ENCODE results near the gene OR51Q1.
A peak's percentile ranks its signal among the peaks of the same experiment; 100 is the strongest.

Gene OR51Q1

GRCh38 chr11:5421811-5422210, at the start of gene OR51Q1:
Gene OR51Q1 (plus strand): TSS chr11:5422111. CDS start chr11:5422201, 90 bp downstream.
- no peak within 1 kb of the TSS for H3K27ac Mint-ChIP-seq
- peaks cover 8% of the 10 kb centered on the region for H3K27me3 Mint-ChIP-seq

GRCh38 chr11:5380740-5381342, 41.1 kb upstream of the OR51Q1 start:
- peak; percentile 11 to 13 for DNase-seq (ENCODE audit: low spot score in 2 of 2)
- no peaks in the 10 kb centered on the region for H3K36me3 Mint-ChIP-seq

More at GRCh38 chr11:5421811-5422210, at the start of gene OR51Q1:
- DNase-seq (ENCODE audit: low spot score in 2 of 2) = no peak
- Mint-ChIP-seq H3K9me3 (no peaks in the 10 kb centered on the region), H3K36me3 (peaks cover 2% of the 10 kb centered on the region), H3K4me3 (no peak within 1 kb of the TSS), H3K4me1 (no peaks in the 10 kb centered on the region)
- no peak for ATAC-seq (ENCODE audit: low read depth)

GRCh38 chr11:5383576-5383975, 38.3 kb upstream of the OR51Q1 start, which contains the start of gene OR51M1:
Gene OR51M1 (plus strand): TSS chr11:5383812. CDS start chr11:5389399, 5,587 bp downstream.
- DNase-seq (ENCODE audit: low spot score in 2 of 2) (no peak), ATAC-seq (ENCODE audit: low read depth) (no peak)
- peaks cover 3% of the 10 kb centered on the region for H3K27me3 Mint-ChIP-seq
- H3K27ac Mint-ChIP-seq = no peak within 1 kb of the TSS
- peaks cover 1% of the 10 kb centered on the region for H3K9me3 Mint-ChIP-seq
- no peaks in the 10 kb centered on the region for H3K4me1 Mint-ChIP-seq
- no peaks in the 10 kb centered on the region for H3K36me3 Mint-ChIP-seq
- no peak within 1 kb of the TSS for H3K4me3 Mint-ChIP-seq

More at GRCh38 chr11:5380740-5381342, 41.1 kb upstream of the OR51Q1 start:
- Mint-ChIP-seq H3K4me1 (no peaks in the 10 kb centered on the region), H3K9me3 (peaks cover 1% of the 10 kb centered on the region), H3K27me3 (peaks cover 3% of the 10 kb centered on the region), H3K4me3 (no peak overlapping the region), H3K27ac (no peak overlapping the region)
- ATAC-seq (ENCODE audit: low read depth) = no peak

DNA sequence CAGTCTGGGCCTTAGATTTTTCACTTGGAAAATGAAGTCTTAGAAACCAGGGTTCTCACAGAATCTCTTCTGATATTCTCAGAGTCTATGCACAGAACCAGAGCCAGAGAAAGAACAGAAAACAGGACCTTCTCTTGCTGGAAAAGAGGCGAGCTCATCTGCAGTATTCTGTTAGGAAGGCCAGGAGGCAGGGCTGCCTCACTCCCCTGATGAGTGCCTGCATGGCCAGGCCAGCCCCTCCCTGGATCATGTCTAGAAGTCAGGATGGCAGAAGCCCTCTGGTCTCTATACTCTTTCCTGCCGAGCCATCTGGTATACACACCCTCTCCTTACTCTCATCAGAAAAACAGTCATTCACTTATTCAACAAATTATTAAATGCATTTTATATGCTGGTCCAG, 37.6 kb upstream of the OR51Q1 start:
- ATAC-seq (ENCODE audit: low read depth) (no peak), DNase-seq (ENCODE audit: low spot score in 2 of 2) (no peak)
- no peaks in the 10 kb centered on the region for H3K4me1 Mint-ChIP-seq
- no peaks in the 10 kb centered on the region for H3K36me3 Mint-ChIP-seq
- H3K4me3 Mint-ChIP-seq = no peak overlapping the region
- peaks cover 3% of the 10 kb centered on the region for H3K27me3 Mint-ChIP-seq
- peaks cover 1% of the 10 kb centered on the region for H3K9me3 Mint-ChIP-seq
- no peak overlapping the region for H3K27ac Mint-ChIP-seq

DNA sequence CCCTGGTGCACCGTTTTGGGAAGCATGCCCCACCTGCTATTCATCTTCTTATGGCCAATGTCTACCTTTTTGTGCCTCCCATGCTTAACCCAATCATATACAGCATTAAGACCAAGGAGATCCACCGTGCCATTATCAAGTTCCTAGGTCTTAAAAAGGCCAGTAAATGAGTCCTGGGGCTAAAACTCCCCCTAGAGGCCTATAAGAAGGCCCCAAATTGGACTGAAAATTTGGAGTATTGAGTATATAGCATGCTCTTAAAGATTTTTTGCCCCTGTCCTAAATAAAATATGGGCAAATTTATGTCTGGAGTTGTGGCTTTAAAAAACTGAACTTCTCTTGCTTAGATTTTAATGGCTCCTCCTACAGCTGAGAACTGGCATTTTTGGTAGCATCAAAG, 31.7 kb upstream of the OR51Q1 start:
- ATAC-seq (ENCODE audit: low read depth) (no peak), DNase-seq (ENCODE audit: low spot score in 2 of 2) (no peak)
- Mint-ChIP-seq H3K27me3 (no peaks in the 10 kb centered on the region), H3K4me1 (no peaks in the 10 kb centered on the region), H3K36me3 (no peaks in the 10 kb centered on the region), H3K27ac (no peak overlapping the region), H3K9me3 (no peaks in the 10 kb centered on the region), H3K4me3 (no peak overlapping the region)

DNA sequence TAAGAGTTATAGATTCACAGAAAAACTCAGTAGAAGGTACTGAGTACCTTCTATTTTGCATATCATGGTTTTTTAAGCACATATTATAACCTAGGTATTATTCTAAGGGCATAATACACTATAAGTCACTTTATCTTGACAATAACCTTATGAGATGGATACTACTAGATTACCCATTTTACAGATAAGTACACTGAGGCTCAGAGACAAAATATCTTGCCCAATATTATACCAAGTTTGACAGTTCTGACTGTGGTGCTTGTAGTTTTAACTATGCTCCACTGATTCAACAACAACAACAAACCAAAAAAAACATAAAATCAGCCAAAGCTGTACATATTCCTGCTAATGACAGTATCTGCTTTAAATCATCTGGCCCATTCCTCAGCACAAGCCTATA, 27.8 kb upstream of the OR51Q1 start:
- no peaks in the 10 kb centered on the region for H3K4me1 Mint-ChIP-seq
- no peak for DNase-seq (ENCODE audit: low spot score in 2 of 2)
- no peaks in the 10 kb centered on the region for H3K9me3 Mint-ChIP-seq
- H3K36me3 Mint-ChIP-seq = no peaks in the 10 kb centered on the region
- H3K27me3 Mint-ChIP-seq = peaks cover 2% of the 10 kb centered on the region
- no peak for ATAC-seq (ENCODE audit: low read depth)
- no peak overlapping the region for H3K4me3 Mint-ChIP-seq
- H3K27ac Mint-ChIP-seq = no peak overlapping the region

GRCh38 chr11:5398936-5399335, 23.0 kb upstream of the OR51Q1 start:
- Mint-ChIP-seq H3K9me3 (peaks cover 2% of the 10 kb centered on the region), H3K4me3 (no peak overlapping the region), H3K27ac (no peak overlapping the region), H3K36me3 (no peaks in the 10 kb centered on the region), H3K4me1 (no peaks in the 10 kb centered on the region), H3K27me3 (peaks cover 4% of the 10 kb centered on the region)
- DNase-seq (ENCODE audit: low spot score in 2 of 2) (no peak), ATAC-seq (ENCODE audit: low read depth) (no peak)

DNA sequence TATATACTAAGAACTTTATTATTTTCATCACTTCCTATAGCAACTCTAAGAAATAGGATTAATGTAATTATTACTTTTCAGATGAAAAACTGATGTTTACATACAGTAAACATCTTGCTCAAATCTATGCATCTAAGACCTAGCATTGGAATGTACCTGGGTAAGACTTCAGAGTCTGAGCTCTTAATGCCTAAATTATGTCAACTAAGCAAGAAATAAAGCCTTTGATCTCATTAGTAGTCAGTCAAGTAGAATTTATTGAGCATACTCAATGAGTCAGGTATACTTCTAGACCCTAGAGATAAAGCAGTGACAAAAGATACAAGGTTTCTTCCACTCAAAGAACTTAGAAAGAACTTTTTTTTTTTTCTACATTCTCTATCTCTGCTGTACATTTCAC, 16.7 kb upstream of the OR51Q1 start:
- no peak overlapping the region for H3K4me3 Mint-ChIP-seq
- H3K4me1 Mint-ChIP-seq = no peaks in the 10 kb centered on the region
- no peak overlapping the region for H3K27ac Mint-ChIP-seq
- no peak for DNase-seq (ENCODE audit: low spot score in 2 of 2)
- peaks cover 2% of the 10 kb centered on the region for H3K9me3 Mint-ChIP-seq
- H3K36me3 Mint-ChIP-seq = no peaks in the 10 kb centered on the region
- ATAC-seq (ENCODE audit: low read depth) = no peak
- H3K27me3 Mint-ChIP-seq = peaks cover 15% of the 10 kb centered on the region

DNA sequence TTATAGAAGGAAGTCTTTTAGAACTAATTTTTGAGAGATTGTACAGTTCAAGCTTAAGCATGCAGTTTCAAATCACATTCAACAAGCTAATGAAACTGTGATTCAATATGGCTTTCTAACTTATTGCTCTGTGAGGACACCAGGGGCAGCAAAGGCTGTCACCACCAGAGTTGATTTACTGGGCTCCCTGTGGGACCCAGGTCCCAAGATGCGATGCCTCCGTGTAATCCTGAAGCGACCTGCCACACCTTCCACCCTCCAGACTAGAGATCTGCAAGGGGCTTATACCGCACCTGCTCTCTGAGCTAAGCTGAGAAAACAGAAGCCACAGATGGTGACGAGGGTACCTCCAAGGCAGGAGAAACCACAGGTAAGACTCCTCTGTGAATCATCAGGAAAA, 918 bp upstream of the OR51Q1 start:
- H3K36me3 Mint-ChIP-seq = peaks cover 2% of the 10 kb centered on the region
- DNase-seq (ENCODE audit: low spot score in 2 of 2) (no peak), ATAC-seq (ENCODE audit: low read depth) (no peak)
- H3K4me3 Mint-ChIP-seq = no peak overlapping the region
- H3K9me3 Mint-ChIP-seq = no peaks in the 10 kb centered on the region
- H3K27ac Mint-ChIP-seq = no peak overlapping the region
- H3K4me1 Mint-ChIP-seq = no peaks in the 10 kb centered on the region
- H3K27me3 Mint-ChIP-seq = peaks cover 8% of the 10 kb centered on the region

- no peak for ATAC-seq (ENCODE audit: low read depth)
- no peaks in the 10 kb centered on the region for H3K4me1 Mint-ChIP-seq
- H3K4me3 Mint-ChIP-seq = no peak overlapping the region
- no peak overlapping the region for H3K27ac Mint-ChIP-seq
- no peak for DNase-seq (ENCODE audit: low spot score in 2 of 2)
- H3K27me3 Mint-ChIP-seq = peaks cover 12% of the 10 kb centered on the region
- no peaks in the 10 kb centered on the region for H3K9me3 Mint-ChIP-seq
- peaks cover 2% of the 10 kb centered on the region for H3K36me3 Mint-ChIP-seq
These were observed 1.2 kb downstream of the OR51Q1 start for GRCh38 chr11:5423131-5423530.

DNA sequence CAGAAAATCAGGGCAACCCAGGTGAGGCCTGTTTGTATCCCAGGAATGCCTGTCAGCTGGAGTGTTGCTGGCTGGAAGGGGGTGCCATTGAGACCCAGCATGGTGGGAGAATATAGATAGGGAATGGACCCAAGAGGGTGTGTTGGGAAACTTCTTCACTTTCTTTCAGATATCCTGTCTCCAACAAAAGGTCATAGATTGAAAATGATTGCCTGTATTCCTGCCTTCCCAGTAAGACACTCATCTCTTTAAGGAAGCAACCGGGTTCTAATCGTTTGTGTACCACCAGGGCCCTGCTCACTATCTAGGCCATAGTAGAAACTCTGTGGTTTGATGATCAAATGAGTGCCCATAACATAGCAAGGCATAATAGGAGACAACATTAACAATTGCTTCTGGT, 19.5 kb downstream of the OR51Q1 start, which contains the start of gene OR51I1:
TSS of gene OR51I1 (minus strand) at position 101 of the 400 bp plus-strand sequence. CDS start at position 101, 0 bp downstream.
- no peak for DNase-seq (ENCODE audit: low spot score in 2 of 2)
- peaks cover 6% of the 10 kb centered on the region for H3K27me3 Mint-ChIP-seq
- no peaks in the 10 kb centered on the region for H3K9me3 Mint-ChIP-seq
- no peak within 1 kb of the TSS for H3K4me3 Mint-ChIP-seq
- no peaks in the 10 kb centered on the region for H3K4me1 Mint-ChIP-seq
- no peak within 1 kb of the TSS for H3K27ac Mint-ChIP-seq
- no peaks in the 10 kb centered on the region for H3K36me3 Mint-ChIP-seq
- ATAC-seq (ENCODE audit: low read depth) = no peak

DNA sequence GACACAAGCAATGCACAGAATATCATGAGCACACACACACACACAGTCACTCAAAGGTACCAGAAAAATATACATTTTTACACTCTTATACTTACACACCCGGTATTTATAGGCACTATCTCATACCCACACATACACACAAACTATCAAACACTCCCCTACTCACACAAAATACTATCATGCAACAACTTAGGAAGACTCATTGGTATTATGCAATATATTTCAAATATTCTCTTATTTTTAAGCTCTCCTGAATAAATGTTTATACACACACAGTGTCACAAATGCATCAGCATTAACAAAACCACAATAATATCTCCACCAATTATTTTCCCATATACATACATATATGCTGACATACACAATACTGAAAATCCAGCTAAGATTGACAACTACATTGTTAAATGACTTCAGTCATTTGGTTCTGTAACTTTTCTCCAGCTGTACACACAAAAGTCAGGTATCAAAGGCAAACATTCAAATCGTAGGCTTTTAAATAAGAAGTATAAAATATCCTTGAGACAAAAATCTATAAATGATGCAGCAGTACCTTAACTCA, 22.0 kb downstream of the OR51Q1 start:
- DNase-seq (ENCODE audit: low spot score in 2 of 2) (no peak), ATAC-seq (ENCODE audit: low read depth) (no peak)
- no peak overlapping the region for H3K27ac Mint-ChIP-seq
- no peaks in the 10 kb centered on the region for H3K9me3 Mint-ChIP-seq
- peaks cover 6% of the 10 kb centered on the region for H3K27me3 Mint-ChIP-seq
- H3K4me3 Mint-ChIP-seq = no peak overlapping the region
- H3K36me3 Mint-ChIP-seq = no peaks in the 10 kb centered on the region
- no peaks in the 10 kb centered on the region for H3K4me1 Mint-ChIP-seq

- no peaks in the 10 kb centered on the region for H3K4me1 Mint-ChIP-seq
- ATAC-seq (ENCODE audit: low read depth) = no peak
- no peaks in the 10 kb centered on the region for H3K9me3 Mint-ChIP-seq
- DNase-seq (ENCODE audit: low spot score in 2 of 2) = no peak
- no peak within 1 kb of the TSS for H3K4me3 Mint-ChIP-seq
- no peaks in the 10 kb centered on the region for H3K36me3 Mint-ChIP-seq
- H3K27me3 Mint-ChIP-seq = peaks cover 1% of the 10 kb centered on the region
- no peak within 1 kb of the TSS for H3K27ac Mint-ChIP-seq
These were observed 27.1 kb downstream of the OR51Q1 start, which contains the start of gene OR51I2 for GRCh38 chr11:5449023-5449422. Gene OR51I2 (plus strand): TSS chr11:5449323. CDS start chr11:5453489, 4,166 bp downstream.

GRCh38 chr11:5449432-5449831, 27.5 kb downstream of the OR51Q1 start:
- Mint-ChIP-seq H3K27me3 (peaks cover 1% of the 10 kb centered on the region), H3K27ac (no peak overlapping the region), H3K4me3 (no peak overlapping the region), H3K9me3 (no peaks in the 10 kb centered on the region), H3K36me3 (no peaks in the 10 kb centered on the region), H3K4me1 (no peaks in the 10 kb centered on the region)
- DNase-seq (ENCODE audit: low spot score in 2 of 2) (no peak), ATAC-seq (ENCODE audit: low read depth) (no peak)

All from memory B cell (primary cell).